HCT116 (cell line): ENCODE data around the gene CEP41. TPM values are rescaled to one million over a fixed set of nuclear protein-coding genes. Genes with fewer than 3 reads are reported as not detected.

Experiments
- ATAC-seq: fragments of 200-7000 bp; cut with Tn5 transposase; 2 replicates; pipeline ENCODE4 v1.9.1; 2020; ENCODE audit warnings: mild to moderate bottlenecking, moderate library complexity
- BruUV-seq: library from RNA; stranded (reverse); fragments of 400-500 nt; replicated peaks from 2 replicates; lab custom pipeline; 2021; lab: Mats Ljungman, UMichigan
- CTCF ChIA-PET: fragments of 300-600 bp; sonication (Branson Sonifier 250); formaldehyde crosslinking; loops from one replicate; lab custom pipeline; 2021; ENCODE audit warnings: antibody characterized with exemption; lab: Charles Lee
- POLR2A ChIA-PET: fragments of 300-600, 350-600 bp; sonication (Branson Sonifier 250); formaldehyde crosslinking; loops from one replicate; lab custom pipeline; 2021; ENCODE audit warnings: antibody characterized with exemption; lab: Charles Lee
- RAD21 ChIA-PET, 2 experiments: fragments of 300-600 bp; sonication (Branson Sonifier 250); formaldehyde crosslinking; loops; one replicate each; lab custom pipeline; 2023; ENCODE audit warnings: low total read pairs in 2 of 2; ENCODE audit not compliant: uncharacterized antibody in 2 of 2, unreplicated experiment in 2 of 2, low non-redundant PET in 1 of 2; lab: Charles Lee
- DNase-seq: peaks from one replicate; pipeline ENCODE4 v3.0.0-alpha.2; 2010; ENCODE audit warnings: low read depth, low spot score
- H2AFZ ChIP-seq: fragments of 200-600 bp; shearing (Covaris generic), sonication (generic); 2 replicates; pipeline ENCODE4 v1.6.1; 2017; ENCODE audit warnings: low read depth, mixed run types, mixed read lengths, antibody characterized with exemption, low read length; ENCODE audit not compliant: poor library complexity, severe bottlenecking
- H3K27ac ChIP-seq: 2 replicates; pipeline ENCODE4 v1.5.1; 2012; ENCODE audit warnings: low read depth, low read length
- H3K27me3 ChIP-seq: fragments of 200-600 bp; sonication (generic); 2 replicates; pipeline ENCODE4 v1.6.1; 2016; ENCODE audit warnings: mixed run types, low read length, mixed read lengths; ENCODE audit not compliant: insufficient read depth
- H3K36me3 ChIP-seq, 2 experiments: fragments of 200-500 bp in 1 of 2; fragments of 200-600 bp in 1 of 2; sonication (Bioruptor generic) in 1 of 2; sonication (generic) in 1 of 2; 2 replicates each; pipeline versions ENCODE4 v1.5.1 to v1.6.1; 2014 to 2016; ENCODE audit warnings: low read length in 2 of 2, inconsistent platforms in 1 of 2, mixed read lengths in 1 of 2, mixed run types in 1 of 2; ENCODE audit not compliant: insufficient read depth in 2 of 2, control insufficient read depth in 1 of 2
- H3K4me1 ChIP-seq, 2 experiments: fragments of 200-600 bp in 1 of 2; sonication (generic) in 1 of 2; 2 replicates each; pipeline versions ENCODE4 v1.5.1 to v1.6.1; 2012 to 2017; ENCODE audit warnings: low read length in 2 of 2, inconsistent platforms in 1 of 2, mild to moderate bottlenecking in 1 of 2, mixed read lengths in 1 of 2, mixed run types in 1 of 2, moderate library complexity in 1 of 2; ENCODE audit not compliant: insufficient read depth in 2 of 2, control insufficient read depth in 1 of 2
- H3K4me2 ChIP-seq: fragments of 200-600 bp; sonication (generic); 2 replicates; pipeline ENCODE4 v1.6.1; 2017; ENCODE audit warnings: mixed run types, low read length, mixed read lengths
- H3K4me3 ChIP-seq, 2 experiments: fragments of 200-600 bp in 1 of 2; sonication (generic) in 1 of 2; replicated peaks in 1 of 2; 2 replicates each; pipeline ENCODE4 v1.5.1; 2011 to 2016; ENCODE audit warnings: low read length in 2 of 2, control low read depth in 1 of 2, low read depth in 1 of 2, mild to moderate bottlenecking in 1 of 2, mixed read lengths in 1 of 2, mixed run types in 1 of 2
- H3K79me2 ChIP-seq: fragments of 200-600 bp; sonication (generic); 2 replicates; pipeline ENCODE4 v1.6.1; 2017; ENCODE audit warnings: mild to moderate bottlenecking, mixed run types, low read length, moderate library complexity, mixed read lengths; ENCODE audit not compliant: insufficient read depth
- H3K9ac ChIP-seq: fragments of 200-600 bp; sonication (generic); 2 replicates; pipeline ENCODE4 v1.6.1; 2016; ENCODE audit warnings: low read length, mixed read lengths
- H3K9me2 ChIP-seq: fragments of 200-600 bp; sonication (generic), shearing (Covaris generic); 2 replicates; pipeline ENCODE4 v1.6.1; 2017; ENCODE audit warnings: mixed run types, mild to moderate bottlenecking, moderate library complexity; ENCODE audit not compliant: insufficient read depth
- H3K9me3 ChIP-seq, 2 experiments: fragments of 200-500 bp in 1 of 2; fragments of 200-600 bp in 1 of 2; sonication (Bioruptor generic) in 1 of 2; sonication (generic) in 1 of 2; 2 replicates each; pipeline ENCODE4 v1.6.1; 2014 to 2017; ENCODE audit warnings: low read length in 2 of 2, mixed read lengths in 2 of 2, inconsistent platforms in 1 of 2, low read depth in 1 of 2, mild to moderate bottlenecking in 1 of 2, mixed run types in 1 of 2, moderate library complexity in 1 of 2; ENCODE audit not compliant: control insufficient read depth in 1 of 2, insufficient read depth in 1 of 2
- H4K20me1 ChIP-seq: fragments of 200-600 bp; sonication (generic), shearing (Covaris generic); 2 replicates; pipeline ENCODE4 v1.6.1; 2017; ENCODE audit warnings: mixed run types, mild to moderate bottlenecking, moderate library complexity; ENCODE audit not compliant: insufficient read depth
- CBX3 ChIP-seq: IDR thresholded peaks from 2 replicates; pipeline ENCODE4 v1.6.1; 2012; ENCODE audit warnings: low read depth
- EZH2phosphoT487 ChIP-seq: fragments of 200-600 bp; IDR thresholded peaks from 2 replicates; pipeline ENCODE4 v1.6.1; 2018; ENCODE audit warnings: antibody characterized with exemption, borderline replicate concordance
- FOSL1 ChIP-seq: IDR thresholded peaks from 2 replicates; pipeline ENCODE4 v1.6.1; 2012; ENCODE audit warnings: low read depth
- POLR2A ChIP-seq: IDR thresholded peaks from 2 replicates; pipeline ENCODE4 v1.7.0; 2011; ENCODE audit warnings: borderline replicate concordance; ENCODE audit not compliant: insufficient read depth, insufficient read length; ENCODE audit errors: extremely low read depth
- RAD21 ChIP-seq: IDR thresholded peaks from 2 replicates; pipeline ENCODE4 v1.6.1; 2012; ENCODE audit warnings: low read depth, mild to moderate bottlenecking
- REST ChIP-seq: IDR thresholded peaks from 2 replicates; pipeline ENCODE4 v1.6.1; 2012; ENCODE audit warnings: low read depth
- SIN3A ChIP-seq: IDR thresholded peaks from 2 replicates; pipeline ENCODE4 v1.6.1; 2012; ENCODE audit warnings: low read depth
- SP1 ChIP-seq: IDR thresholded peaks from 2 replicates; pipeline ENCODE4 v1.6.1; 2012; ENCODE audit warnings: low read depth
- TCF7L2 ChIP-seq: IDR thresholded peaks from 2 replicates; pipeline ENCODE4 v1.7.0; 2011; ENCODE audit warnings: borderline replicate concordance, inconsistent platforms; ENCODE audit not compliant: insufficient read depth, insufficient read length; ENCODE audit errors: extremely low read depth
- intact Hi-C: fragments of 100-400 bp; cut with micrococcal nuclease; formaldehyde crosslinking; loops from 2 replicates; pipeline ENCODE4 v1.10.0; 2022
- total RNA-seq: library from RNA; stranded (reverse); gene quantifications from one replicate; pipeline ENCODE4 v1.2.1, GENCODE V29; 2021; ENCODE audit not compliant: unreplicated experiment

Gene CEP41
- total RNA-seq, 1 experiment from 2014 or later: 13.6 TPM

- no peak for TF ChIP-seq REST
- TF ChIP-seq SP1: peak; percentile 75
- TF ChIP-seq POLR2A: no peak
- TF ChIP-seq SIN3A: peak; percentile 74
- TF ChIP-seq FOSL1: peak; percentile 69
- peak; percentile 31; the same call in 1 of the 2 replicates for TF ChIP-seq RAD21
- no peak for TF ChIP-seq EZH2phosphoT487
- peak; percentile 82; the same call in 1 of the 2 replicates for TF ChIP-seq CBX3
- no peak for TF ChIP-seq TCF7L2
Measured at GRCh38 chr7:130356121-130356875, 84.5 kb downstream of the CEP41 start (continued).

GRCh38 chr7:130353196-130353595, 87.6 kb downstream of the CEP41 start:
- H3K9me3 ChIP-seq: no peaks in the 10 kb centered on the region
- H3K27ac ChIP-seq: no peak overlapping the region
- H3K27me3 ChIP-seq: no peaks in the 10 kb centered on the region
- RAD21 ChIA-PET: no interaction called here
- H3K9ac ChIP-seq: no peak overlapping the region
- DNase-seq: no peak
- H3K36me3 ChIP-seq: no peaks in the 10 kb centered on the region
- no peak overlapping the region for H2AFZ ChIP-seq
- no peak for TF ChIP-seq TCF7L2
- TF ChIP-seq RAD21: 0 out of 2 replicates have a peak, but pooled peaks have one; percentile 22
- TF ChIP-seq, all 23 proteins: peak for 1
- CTCF ChIA-PET: no interaction called here
- no TSS peak for BruUV-seq
- Histone ChIP-seq H3K79me2 (no peaks in the 10 kb centered on the region), H3K9me2 (no peaks in the 10 kb centered on the region), H3K4me3 (no peak overlapping the region), H3K4me1 (peaks cover 31 to 44% of the 10 kb centered on the region in 2 experiments), H4K20me1 (no peaks in the 10 kb centered on the region), H3K4me2 (no peak overlapping the region)
- intact Hi-C loops: no loop called here
- no peak for ATAC-seq
- POLR2A ChIA-PET: no interaction called here
